ENCODE measurements around the gene MYO1A. TPM values are rescaled to one million over a fixed set of nuclear protein-coding genes. Genes with fewer than 3 reads are reported as not detected.

MYO1A gene
- total RNA-seq, 1 experiment from 2014 or later = 0.26 TPM

GRCh38 chr12:56989861-56990610 lies 59.9 kb downstream of the MYO1A start:
- Histone ChIP-seq H4K5ac (ENCODE audit: insufficient read length, low read depth, low read length) (no peak overlapping the region), H3K9me3 (ENCODE audit: control insufficient read depth, low read depth, low read length) (no peaks in the 10 kb centered on the region), H2AFZ (ENCODE audit: low read length) (no peak overlapping the region), H3K4me1 (ENCODE audit: insufficient read depth, low read length) (peaks cover 3% of the 10 kb centered on the region; the same call in 1 of the 2 replicates), H3K27me3 (ENCODE audit: insufficient read depth, low read length) (no peaks in the 10 kb centered on the region), H3K23me2 (ENCODE audit: insufficient read length, low read depth, low read length, poor library complexity, severe bottlenecking) (no peaks in the 10 kb centered on the region), H3K27ac (ENCODE audit: insufficient read length, low read depth, low read length) (no peak overlapping the region), H4K8ac (replicated peaks; ENCODE audit: insufficient read length, low read depth, low read length) (no peak overlapping the region), H3K79me2 (ENCODE audit: insufficient read depth, low read length) (no peaks in the 10 kb centered on the region), H4K91ac (ENCODE audit: insufficient read length, low read depth, low read length) (no peak overlapping the region), H2AK5ac (ENCODE audit: insufficient read length, low read length) (no peak overlapping the region), H3T11ph (ENCODE audit: low read length) (no peak overlapping the region), H2BK12ac (ENCODE audit: insufficient read length, low read depth, low read length) (no peak overlapping the region), H2BK20ac (ENCODE audit: low read depth, low read length, poor library complexity, severe bottlenecking) (no peak overlapping the region), H3K79me1 (ENCODE audit: insufficient read depth, low read depth, low read length, poor library complexity, severe bottlenecking) (no peaks in the 10 kb centered on the region), H3K14ac (ENCODE audit: insufficient read depth, low read length) (no peak overlapping the region), H2BK5ac (ENCODE audit: insufficient read length, low read length) (no peak overlapping the region), H3K56ac (ENCODE audit: insufficient read length, low read depth, low read length) (no peak overlapping the region), H3K9ac (ENCODE audit: extremely low read depth, insufficient read length, low read length) (no peak overlapping the region), H2BK120ac (ENCODE audit: low read depth, low read length, poor library complexity, severe bottlenecking) (no peak overlapping the region), H3K4me2 (ENCODE audit: insufficient read depth, insufficient read length, low read length) (no peak overlapping the region), H3K18ac (ENCODE audit: insufficient read length, low read depth, low read length) (no peak overlapping the region), H2BK15ac (ENCODE audit: low read depth, low read length) (no peak overlapping the region), H3K4ac (ENCODE audit: low read depth, low read length) (no peak overlapping the region), H3K23ac (ENCODE audit: insufficient read length, low read depth, low read length) (no peak overlapping the region), H4K20me1 (ENCODE audit: control insufficient read depth, insufficient read depth, insufficient read length) (no peaks in the 10 kb centered on the region)
- no peak overlapping the region; a peak in 1 of 5 replicates for H3K4me3 Mint-ChIP-seq
- TF ChIP-seq CTCF (conservative IDR thresholded peaks at IDR 0.05) = no peak
- peaks cover 18 to 26% of the 10 kb centered on the region in 2 experiments for H3K4me1 Mint-ChIP-seq
- WGBS (ENCODE audit: extremely low coverage, insufficient read length, low lambda C conversion rate) = no CpG with 5 or more reads among the region's 7 CpGs
- peaks cover 1% of the 10 kb centered on the region; the same call in 1 of the 2 replicates for H3K27me3 Mint-ChIP-seq (ENCODE audit: low read depth)
- H3K27ac Mint-ChIP-seq = no peak overlapping the region
- H3K36me3 Mint-ChIP-seq (ENCODE audit: insufficient read depth in 1 of 3, low read depth in 3 of 3) = peaks cover 0 to 1% (median 0%) of the 10 kb centered on the region in 3 experiments; a peak in 2 of 7 replicates
- no peak for DNase-seq
- H3K9me3 Mint-ChIP-seq = no peaks in the 10 kb centered on the region

All from H9 (cell line).